HG02938 (cell line): Measurements from ENCODE around the gene CHRNE.

ENCODE experiments used
- ATAC-seq: cut with Tn5 transposase; IDR thresholded peaks from one replicate; pipeline ENCODE4 v1.9.1; 2021; ENCODE audit warnings: mild to moderate bottlenecking, moderate library complexity; ENCODE audit not compliant: unreplicated experiment

Gene CHRNE

DNA sequence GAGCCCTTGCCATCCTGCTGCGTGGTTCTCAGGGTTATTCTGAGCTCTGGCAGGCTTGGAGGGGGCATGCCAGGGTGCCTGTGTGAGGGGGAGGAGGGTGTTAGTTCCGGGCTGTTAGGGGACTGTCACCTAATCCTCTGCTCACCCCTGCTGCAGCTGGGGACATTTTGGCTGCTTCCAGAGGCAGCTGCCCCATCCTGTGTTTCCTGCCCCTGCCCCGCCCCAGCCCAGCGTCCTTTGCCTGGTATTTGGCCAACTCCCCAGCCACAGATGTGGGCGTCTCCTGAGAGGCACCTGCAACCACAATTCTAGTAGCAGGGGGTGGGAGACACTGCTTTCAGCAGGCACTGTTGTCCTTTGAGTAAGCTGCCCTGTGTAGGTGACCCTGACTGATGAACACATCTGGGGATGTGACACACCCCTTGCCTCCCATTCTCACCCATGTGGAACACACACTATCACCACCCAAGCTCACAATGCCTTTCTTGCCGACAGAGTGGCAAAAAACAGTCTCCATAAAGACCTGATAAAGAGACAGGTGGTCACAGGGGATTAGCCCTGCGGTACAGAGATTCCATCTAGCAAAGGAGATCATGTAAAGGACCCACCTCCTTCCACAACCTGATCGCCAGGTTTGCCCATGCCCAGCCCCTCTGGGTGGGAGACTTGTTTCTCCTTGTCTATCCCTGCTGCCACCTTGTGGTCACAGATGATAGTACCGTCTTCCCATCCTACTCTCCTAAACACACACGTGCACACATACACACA lies at the start of gene CHRNE:
TSS of gene CHRNE (minus strand) at position 48 of the 768 bp plus-strand sequence. CDS start at position 13, 35 bp downstream.
- ATAC-seq: no peak

DNA sequence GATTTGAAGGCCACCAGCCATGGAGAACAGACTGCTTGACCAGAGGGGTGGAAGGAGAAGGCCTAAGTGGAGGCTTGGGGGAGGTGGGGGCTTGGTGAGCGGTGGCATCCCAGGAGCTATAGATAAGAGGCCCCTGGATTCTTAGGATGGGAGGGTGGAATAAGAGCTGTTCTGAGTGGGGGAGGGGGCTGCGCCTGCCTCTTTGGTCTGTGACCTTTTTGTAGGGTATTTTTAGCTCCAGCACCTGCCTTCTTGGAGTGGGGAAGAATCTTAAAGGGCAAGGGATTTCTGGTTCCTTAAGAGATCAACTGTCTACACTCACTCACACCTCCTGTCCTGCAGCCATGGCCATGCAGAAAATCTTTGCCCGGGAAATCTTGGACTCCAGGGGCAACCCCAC lies 48.6 kb upstream of the CHRNE start:
- ATAC-seq: no peak

- ATAC-seq: no peak
Measured at GRCh38 chr17:4950746-4951204, 47.9 kb upstream of the CHRNE start, which contains the start of gene ENO3. ENO3 (plus strand) TSS chr17:4951119; CDS start chr17:4951830, 711 bp downstream.

DNA sequence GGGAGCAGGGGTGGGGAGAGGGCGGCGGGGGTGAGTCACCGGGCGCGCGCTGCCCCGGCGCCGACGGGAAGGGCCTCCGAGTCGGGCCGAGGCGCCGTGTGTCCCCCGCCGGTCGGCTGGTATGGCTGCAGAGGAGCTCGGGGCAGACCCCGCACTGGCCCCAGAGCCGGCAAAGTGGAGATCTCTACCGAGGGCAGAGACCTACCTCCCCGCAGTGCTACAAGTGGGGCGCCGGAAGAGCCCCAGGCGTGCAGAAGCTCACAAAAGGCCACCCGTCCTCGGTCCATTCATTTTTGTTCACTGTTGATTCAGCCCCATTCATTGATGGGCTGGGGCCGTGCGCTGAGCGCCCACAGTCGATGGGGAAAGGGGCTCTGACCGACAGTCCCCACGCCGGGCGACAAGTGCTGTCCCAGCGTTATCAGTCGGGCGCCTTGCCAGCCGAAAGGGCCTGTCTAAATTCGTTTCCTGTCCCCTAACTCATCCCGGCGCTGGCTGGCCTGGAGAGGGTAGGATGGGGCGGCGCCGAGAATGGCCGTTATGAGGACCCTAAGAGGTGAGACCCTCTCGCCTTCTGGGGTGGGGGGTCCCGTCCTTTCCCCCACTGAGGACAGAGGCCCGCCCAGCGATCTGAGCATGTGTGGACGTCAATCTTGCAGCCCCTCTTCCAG lies 47.3 kb upstream of the CHRNE start:
- peak; percentile 3 for ATAC-seq

DNA sequence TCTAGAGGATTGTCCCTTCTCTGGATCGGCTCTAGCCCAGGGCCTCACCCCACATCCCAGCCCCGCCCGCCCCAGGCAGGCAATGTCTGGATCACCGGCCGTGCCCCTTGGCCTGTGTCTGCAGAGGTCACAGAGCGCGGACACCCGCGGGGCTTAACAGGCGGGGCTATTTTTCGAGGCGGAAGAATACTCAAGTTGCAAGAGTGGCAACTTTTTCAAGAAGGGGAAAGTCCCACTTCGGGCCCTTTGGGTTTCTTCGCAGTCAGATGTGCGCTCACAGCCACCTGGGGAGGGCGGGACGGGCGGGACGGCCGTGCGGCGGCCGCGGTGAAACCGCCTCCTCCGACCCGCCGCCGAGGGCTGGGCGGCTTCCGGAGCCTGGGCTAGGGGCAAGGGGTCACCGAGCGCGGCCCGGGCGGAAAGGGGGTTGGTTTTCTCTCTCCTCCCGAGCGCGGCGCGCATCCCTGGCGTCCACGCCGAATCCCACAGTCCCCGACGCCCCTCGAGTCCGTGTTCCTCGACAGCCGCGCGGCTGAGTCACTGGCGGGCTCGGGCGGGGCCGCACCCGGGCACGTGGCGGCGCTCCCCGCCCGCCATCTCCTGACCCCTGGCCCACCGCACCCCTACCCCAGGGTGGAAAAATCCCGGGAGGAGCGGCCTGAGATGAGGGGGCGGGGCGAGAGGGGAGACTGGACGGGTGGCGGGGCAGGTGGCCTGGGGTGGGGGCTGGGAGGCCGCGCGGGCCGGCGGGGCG lies 46.6 kb upstream of the CHRNE start:
- ATAC-seq: peak; percentile 9

GRCh38 chr17:4948931-4949320 lies 46.0 kb upstream of the CHRNE start:
- peak; percentile 18 for ATAC-seq

DNA sequence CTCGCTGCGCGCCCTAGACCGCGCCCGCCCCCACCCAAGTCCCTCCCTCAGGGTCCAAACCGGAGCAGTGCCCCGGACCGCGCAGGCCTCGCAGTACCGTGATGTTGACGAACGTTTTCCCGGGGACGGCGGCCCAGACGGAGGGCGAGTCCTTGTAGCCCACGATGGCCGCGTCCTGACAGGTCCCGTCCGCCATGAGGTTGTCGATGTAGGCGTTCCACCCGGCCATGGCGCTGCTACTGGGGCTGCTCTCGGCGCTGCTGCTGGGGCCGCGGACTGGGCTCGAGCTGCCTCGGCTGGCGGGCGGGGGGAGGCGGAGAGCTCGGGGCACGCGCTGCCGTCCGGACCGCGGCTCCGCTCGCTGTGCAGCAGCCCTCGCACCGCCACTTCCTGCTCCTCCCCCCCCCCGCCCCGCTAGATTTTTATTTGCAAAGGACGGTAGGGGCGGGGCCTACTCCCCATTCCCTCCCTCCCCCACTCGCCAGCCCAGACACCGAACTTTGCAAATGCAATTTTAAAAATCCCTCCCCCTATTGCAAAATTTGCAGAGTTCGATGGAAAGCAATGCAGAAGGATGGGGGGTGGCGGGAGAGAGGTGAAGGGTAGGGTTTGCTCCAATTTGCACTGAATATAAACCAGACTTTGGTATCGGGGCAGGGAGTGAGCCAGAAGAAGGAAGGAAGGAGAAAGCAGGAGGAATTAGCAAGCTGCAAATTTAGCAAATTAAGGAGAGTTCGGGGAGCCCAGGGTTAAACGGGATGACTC lies 45.5 kb upstream of the CHRNE start, which contains the start of gene PFN1:
TSS of gene PFN1 (minus strand) at position 365 of the 765 bp plus-strand sequence. CDS start at position 229, 136 bp downstream.
- ATAC-seq: peak; percentile 24

DNA sequence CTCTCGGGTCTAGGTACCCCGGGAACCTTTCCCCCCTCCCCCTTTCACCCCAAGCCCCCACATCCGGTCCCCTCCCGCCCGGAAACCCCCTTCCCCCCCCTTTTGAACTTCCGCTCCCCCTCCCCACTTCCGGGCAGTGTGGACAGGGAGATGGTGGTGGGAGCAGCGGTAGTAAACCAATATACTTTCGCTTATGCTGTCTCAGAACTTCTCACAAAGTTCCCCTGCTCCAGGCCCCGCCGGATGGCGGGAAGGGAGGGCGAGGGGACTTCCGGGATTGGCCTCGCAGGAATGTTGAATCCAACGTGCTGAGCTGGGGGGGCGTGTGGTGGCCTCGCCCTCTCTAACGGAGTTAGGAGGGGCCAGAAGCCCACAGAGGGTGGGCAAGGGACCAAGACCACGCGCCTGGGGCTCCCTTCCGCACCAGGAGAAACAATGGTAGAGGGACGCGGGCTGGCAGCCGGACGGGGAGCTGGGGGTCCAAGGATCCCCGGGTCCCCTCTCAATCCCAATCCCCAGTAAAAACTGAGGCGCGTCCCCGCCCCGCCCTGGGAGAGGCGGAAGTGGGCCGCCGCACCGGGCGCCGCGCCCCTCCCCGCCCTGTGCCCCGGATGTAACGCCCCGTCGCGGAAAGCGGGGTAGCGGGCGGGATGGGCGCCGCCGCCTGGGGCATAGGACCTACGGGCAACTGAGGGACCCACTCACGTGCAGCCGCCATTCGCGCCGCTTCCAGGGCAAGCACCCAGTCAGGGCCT lies 44.7 kb upstream of the CHRNE start:
- no peak for ATAC-seq

DNA sequence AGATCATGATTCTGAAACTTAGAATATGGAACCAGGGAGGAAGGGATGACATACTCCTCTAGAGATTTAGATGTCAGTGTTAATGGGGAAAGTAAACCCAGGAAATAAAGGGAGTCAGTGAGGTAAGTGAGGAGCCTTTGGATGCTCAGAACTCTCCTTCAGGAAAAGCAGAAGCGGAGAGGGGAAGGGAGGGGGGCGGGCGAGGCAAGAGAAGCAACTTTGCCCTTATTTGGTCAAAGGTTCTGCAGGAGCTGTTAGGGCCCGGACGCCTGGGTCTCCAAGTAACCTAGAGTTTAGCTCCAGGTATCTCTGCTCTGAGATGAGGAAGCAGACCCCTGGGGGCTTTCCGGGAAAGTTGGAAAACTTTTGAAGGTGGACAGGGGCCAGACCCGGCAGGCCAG lies 44.1 kb upstream of the CHRNE start:
- ATAC-seq: no peak

GRCh38 chr17:4946312-4946976 lies 43.5 kb upstream of the CHRNE start:
- ATAC-seq: no peak

DNA sequence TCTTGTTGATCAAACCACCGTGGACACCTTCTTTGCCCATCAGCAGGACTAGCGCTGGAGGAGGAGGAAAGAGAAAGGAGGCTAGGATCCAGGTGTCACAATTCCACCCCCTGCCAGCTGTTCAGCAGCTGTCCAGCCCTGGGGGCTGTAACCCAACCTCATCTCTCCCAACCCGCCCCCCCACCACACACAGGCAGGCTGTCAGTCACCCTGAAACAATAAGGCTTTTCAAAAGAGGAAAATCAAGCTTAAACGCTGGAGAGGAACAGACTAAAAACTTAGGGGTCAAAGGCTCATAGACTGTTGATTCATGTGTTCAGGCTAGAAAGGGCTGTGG lies 43.0 kb upstream of the CHRNE start:
- ATAC-seq: no peak

DNA sequence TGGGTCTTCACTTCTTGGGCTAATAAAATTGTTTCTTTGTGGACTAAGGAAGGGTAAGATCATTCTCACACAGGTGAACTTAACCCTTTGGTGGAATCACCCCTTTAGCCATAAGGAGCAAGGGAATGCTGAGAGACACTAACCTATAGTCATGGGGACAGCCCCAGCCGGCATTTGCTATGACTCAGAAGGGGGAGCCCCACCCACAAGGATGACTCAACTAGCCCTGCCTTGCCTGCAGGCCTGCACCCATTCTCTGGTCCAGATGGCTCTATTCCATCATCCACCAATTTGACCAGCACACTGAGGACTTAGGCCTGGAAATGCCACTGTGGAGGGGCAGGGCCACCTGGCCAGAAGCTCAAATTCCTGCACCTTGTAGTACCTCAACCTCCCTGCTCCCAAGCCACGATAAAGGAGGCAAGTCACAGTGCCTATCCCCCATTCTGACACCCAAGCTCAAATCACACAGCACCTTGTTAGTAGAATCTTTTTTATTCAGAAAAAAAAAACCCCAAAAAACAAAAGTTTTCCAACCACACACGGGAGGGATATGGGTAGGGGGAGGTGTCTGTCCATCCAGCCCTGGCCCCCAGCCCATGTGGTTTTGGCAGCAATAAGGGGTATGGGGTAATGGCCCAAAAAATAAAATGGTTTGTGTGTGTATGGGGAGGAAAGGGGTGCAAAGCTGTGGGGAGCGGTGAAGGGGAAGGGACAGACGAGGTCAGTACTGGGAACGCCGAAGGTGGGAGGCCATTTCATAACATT lies 42.5 kb upstream of the CHRNE start:
- ATAC-seq: no peak

DNA sequence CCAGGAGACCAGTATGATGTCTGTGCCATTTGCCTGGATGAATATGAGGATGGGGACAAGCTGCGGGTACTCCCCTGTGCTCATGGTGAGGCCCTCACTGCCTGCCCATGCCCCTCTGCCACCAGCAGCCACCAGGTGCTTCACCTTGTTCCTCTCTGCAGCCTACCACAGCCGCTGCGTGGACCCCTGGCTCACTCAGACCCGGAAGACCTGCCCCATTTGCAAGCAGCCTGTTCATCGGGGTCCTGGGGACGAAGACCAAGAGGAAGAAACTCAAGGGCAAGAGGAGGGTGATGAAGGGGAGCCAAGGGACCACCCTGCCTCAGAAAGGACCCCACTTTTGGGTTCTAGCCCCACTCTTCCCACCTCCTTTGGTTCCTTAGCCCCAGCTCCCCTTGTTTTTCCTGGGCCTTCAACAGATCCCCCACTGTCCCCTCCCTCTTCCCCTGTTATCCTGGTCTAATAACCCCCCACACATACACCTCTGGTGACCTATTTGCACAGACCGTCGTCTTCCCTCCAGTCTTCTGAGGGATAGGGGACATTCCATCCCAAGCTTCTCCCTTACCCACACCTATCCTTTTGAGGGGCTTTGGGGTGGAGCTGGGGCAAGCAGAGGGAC lies 41.8 kb upstream of the CHRNE start:
- no peak for ATAC-seq

DNA sequence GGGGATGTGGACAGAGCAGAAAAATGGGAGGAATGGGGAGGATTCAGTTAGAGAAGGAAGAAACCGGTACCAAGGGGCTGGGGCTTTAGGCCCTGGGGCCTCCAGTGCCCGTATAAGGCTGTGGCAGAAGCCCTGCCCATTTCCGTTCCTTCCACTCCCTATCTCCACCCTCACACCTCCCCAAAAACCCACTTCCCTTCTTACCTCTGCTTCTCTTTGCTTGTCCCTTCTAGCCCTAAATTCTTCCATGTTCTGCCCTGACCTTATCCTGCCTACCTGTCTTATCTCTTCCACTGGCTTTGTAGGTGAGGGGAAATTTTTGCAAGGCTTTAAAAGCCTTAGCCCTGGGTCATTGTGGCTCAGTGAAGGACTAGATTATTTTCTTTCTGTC lies 41.3 kb upstream of the CHRNE start:
- no peak for ATAC-seq

- ATAC-seq: no peak
Measured at GRCh38 chr17:4942760-4943508, 40.0 kb upstream of the CHRNE start.

DNA sequence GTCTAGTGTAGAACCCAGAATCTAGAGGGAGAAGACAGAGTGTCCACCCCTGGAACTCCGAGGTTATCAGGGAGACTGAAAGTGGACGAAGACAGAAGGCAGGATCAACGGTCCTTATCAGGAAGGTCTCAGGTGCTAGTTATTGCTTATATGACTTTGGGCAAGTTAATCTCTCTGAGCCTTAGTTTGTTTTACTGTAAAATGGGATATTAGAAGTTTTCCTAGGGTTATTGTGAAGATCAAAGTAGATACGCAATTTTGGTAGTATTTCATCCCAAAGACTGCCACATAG lies 38.4 kb upstream of the CHRNE start:
- no peak for ATAC-seq

GRCh38 chr17:4940555-4941318 lies 37.8 kb upstream of the CHRNE start:
- no peak for ATAC-seq
